ENCODE results near the gene KIF3A.

KIF3A gene

DNA sequence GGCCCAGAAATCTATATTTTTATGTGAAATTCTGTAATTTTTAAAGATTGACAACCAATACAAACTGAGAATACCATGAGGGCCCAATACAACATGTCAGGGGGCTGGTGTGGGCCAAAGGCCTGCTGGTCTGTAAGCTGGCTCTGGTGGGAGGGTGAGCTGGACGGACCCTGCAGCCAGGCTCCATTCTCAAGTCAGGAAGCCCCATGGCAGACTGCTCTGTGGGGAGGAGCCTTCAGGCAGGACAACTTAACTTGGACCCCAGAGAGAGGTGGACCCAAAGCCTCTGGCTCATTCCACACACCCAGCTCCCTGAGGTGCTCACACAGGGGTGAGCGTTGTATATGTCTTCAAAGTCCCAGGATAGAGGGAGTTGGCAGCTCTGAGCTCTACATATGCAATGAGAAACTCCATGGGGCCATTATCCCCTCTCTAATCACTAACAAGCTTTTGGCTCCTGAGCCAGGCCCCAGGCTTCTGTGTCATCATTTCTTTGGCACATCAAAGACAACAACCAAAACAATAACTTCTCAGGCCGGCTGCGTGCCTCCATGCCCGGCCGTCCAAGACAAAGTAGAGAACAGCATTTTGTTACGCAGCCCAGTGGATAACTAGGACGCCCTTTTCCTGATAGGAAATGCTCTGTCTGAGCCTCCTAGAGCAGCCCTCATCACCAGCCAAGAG, 33.3 kb upstream of the KIF3A start:
- no peak for DNase-seq

DNA sequence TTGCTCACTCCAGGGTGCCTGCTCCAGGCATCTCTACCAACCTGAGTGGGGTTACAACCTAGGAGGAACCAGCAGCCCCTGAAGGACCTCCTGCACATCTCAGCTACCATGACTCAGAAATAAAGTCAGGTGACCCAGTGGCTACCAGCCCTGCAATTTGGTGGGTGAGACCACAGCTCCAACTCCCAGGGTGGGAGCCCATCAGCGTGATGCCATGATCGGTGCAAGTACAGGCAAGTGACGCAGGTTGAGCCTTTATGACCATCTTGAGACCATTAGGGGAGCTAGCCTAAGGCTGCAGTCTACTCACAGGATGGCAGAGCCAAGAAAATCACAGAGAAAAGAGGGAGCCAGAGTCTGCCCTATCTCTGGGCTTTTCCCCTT, 31.1 kb upstream of the KIF3A start:
- no peak for DNase-seq

DNA sequence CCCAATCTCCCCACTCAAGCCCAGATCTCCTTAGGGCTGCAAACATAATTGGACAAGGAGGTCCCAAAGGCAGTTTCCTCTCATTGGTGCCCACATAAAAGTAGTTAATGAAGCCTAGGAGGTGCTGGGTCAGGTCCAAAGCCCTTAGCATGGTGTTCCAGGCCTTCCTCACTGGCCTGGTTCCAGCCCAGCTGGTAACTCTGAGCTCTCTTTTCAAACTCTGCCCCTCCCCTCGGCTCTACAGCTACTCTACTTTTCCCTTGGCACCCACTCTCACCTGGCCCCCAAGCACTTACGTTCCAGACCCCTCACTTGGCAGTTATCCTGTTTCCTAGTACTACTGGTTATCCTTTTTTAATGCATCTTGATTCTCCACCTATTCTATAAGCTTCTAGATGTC, 29.8 kb upstream of the KIF3A start:
- no peak for DNase-seq

DNA sequence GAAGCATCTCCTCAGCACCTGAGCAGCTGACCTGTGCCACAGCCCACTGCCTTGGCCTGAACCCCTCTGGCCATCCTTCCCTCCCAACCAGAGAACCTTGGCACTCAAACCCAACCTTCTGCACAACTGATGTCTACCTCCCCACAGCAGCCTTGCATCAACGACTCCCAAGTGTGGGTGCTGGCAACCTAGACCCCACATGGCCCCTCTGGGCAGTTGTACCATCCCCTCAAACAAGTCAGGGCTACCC, 29.4 kb upstream of the KIF3A start:
- DNase-seq: no peak

DNA sequence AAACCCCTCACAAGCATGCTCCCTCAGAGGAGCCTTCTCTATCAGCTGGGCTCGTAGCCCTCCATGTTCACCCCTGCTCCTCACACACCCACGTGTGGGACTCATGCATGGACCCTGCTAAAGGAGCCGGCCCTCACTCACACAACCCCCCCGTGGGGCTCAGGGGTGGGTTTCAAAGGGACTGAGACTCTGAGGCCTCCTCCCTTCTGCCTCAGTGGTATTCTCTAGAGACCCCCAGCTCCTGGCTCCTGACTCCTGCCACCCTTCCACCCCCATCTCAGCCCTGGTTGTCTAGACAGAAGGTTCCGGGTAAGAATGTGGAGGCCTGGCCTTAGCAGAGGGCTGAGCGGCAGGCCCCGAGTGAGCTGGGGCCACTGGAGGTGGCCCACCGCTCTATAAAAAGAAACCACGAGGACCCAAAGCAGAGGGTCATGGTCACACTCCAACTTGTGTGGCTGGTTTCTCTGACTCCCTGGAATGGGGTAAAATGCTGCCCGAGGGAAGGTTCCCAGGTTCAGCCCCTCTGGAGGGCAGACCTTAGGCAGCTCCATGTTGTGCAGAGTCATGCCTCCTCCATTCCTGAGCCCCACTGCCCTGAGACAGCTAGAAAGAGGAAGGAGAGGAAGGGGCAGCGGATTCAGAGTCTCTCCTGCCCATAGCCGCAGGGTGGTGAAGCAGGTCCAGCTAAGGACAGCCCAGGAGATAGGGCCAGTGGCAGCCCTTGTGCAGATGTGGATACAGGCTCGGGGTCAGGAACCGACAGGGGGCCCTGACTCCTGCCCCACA, 28.9 kb upstream of the KIF3A start:
- no peak for DNase-seq

DNA sequence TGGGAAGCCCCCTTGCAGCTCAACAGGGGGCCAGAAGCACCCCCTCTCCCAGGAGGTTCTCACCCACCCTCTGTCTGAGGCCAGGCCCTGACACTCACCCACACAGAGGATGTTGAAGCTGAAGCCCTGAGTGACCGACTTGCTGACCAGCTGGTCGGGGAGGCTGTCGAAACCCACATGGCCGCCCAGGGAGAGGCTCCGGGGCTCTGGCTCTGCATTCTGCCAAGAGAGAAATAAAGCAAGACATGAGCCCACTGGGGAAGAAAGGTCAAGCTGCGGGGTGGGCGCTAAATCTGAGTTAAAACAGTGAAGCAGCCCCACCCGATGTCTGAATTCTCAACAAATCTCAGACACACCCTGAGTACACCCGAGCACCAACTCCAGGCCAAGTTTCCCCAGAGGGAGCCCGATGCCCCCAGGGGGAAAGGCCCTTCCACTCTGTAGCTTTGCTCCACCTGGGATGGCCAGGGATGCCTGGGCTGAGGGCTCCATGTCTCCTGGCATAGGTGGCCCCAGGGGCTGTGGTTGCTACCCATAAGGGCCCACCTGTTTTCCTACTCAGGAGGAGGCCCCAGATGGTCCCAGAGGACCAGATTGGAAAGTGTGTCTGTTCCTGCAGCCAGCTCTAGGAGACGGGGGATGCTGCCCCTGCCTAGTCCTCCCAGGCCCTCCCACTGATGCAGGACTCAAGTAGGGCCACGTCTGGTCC, 28.1 kb upstream of the KIF3A start:
- no peak for DNase-seq

DNA sequence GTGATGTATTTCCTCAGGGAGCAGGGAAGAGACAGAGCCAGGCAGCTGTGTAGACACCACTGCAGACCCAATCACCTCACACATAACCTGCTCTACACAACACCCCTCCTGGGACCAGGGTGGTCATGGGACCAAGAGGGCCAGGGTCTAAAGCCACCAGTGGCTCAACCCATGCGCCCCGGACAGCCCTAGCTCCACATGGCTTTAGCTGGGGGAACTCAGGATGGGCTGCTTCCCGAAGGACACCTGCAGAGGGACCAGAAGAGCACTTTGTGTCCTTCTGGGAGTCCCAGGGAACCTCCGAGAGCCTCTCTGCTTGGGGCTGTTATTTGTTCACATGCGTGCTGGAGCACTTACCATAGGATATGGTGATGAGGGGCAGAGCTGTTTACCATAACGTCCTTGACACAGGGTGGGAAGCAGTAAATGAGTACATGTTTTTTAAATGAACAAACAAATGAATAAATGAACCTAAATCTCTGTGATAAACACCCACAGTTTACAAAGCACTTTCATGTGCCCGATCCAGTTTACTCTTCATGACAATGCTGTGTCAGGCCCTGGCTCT, 27.4 kb upstream of the KIF3A start:
- DNase-seq: no peak

DNA sequence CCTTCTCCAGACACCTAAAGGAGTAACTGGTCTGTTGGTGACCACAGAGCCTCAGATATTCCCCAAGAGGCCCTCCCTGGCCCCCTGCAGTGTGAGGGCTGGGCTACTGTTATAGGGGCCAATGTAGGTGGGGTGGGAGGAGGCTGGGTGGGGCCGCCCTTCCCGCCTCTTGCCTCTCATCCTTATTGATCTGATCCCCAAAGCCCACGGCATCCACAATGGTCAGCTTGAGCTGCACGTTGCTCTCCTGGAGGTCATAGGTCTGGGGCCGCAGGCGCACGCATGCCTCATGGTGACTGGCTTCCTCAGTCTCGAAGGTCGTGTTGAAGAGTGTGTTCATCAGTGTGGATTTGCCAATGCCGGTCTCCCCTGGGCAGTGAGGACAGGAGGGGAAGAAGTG, 26.7 kb upstream of the KIF3A start:
- no peak for DNase-seq

DNA sequence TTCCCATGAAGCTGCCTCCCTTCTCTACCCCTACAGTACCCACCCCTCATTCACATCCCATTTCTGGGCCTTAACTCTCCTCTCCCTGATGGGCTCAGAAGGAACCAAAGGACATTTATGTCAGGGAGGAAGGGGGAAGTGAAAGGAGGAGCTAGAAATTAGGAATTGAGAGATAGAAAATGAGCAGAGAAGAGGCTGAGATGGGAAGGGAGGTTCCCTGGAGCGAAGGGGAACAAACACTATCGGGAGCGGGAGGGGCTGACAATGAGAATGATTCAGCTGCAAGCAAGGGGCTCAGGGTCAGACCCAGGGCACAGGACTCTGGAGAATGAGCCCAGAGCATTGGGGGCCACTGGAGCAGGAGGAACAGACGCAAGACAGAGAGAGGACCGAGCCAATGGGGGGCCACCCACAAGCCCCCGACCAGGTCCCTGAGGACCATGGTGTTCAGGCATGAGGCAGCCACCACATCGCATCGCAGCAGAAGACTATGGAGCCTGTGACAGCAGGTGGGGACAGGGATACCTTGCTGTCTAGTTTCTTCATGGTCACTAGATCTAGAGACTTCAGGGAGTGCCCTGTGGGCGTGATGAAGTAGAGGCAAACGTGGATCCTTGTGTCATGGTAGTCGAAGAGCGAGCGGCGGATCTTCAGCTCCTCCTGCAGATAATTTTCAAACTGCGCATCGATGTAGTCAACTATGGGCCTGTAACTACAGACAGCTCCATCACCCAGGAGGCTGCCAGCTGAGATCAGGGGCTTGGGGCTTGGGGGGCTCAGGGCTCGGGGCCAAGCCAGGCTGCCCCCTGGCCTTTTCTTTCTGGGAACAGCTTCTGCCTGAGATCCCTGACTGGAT, 26.1 kb upstream of the KIF3A start:
- DNase-seq: no peak

DNA sequence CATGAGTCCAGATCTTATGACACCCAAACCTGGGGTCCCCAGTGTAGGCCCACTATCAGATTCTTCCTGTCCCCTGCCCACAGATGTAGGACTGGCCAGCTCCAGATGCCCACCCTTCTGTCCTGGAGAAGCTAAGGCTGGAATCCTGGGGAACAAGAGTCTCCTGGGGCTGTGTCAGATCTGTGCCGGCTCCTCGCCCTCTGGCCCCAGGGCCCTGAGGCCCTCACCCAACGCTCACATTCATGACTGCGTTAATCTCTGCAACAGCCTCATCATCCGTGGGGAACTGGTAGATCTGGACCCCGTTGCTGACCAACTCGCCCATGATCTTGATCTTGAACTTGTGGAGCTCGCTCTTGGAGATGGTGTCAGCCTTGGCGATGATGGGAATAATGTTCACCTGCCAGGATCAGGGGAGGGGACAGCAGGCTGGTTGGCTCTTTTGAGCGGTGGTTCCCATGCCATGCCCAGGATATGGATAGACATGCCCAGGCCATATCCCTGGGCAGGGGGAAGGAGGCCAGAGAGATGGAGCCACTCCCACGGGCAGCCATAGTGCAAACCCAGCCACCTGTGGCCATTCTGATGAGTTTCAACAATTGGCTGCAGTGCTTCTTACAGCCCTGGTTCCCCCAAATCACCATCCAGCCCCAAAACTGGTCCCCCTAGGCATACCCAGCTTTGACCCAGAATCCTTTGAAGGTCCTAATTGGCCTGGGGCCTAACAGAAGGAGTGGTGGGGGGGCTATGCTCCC, 25.1 kb upstream of the KIF3A start:
- DNase-seq: no peak

DNA sequence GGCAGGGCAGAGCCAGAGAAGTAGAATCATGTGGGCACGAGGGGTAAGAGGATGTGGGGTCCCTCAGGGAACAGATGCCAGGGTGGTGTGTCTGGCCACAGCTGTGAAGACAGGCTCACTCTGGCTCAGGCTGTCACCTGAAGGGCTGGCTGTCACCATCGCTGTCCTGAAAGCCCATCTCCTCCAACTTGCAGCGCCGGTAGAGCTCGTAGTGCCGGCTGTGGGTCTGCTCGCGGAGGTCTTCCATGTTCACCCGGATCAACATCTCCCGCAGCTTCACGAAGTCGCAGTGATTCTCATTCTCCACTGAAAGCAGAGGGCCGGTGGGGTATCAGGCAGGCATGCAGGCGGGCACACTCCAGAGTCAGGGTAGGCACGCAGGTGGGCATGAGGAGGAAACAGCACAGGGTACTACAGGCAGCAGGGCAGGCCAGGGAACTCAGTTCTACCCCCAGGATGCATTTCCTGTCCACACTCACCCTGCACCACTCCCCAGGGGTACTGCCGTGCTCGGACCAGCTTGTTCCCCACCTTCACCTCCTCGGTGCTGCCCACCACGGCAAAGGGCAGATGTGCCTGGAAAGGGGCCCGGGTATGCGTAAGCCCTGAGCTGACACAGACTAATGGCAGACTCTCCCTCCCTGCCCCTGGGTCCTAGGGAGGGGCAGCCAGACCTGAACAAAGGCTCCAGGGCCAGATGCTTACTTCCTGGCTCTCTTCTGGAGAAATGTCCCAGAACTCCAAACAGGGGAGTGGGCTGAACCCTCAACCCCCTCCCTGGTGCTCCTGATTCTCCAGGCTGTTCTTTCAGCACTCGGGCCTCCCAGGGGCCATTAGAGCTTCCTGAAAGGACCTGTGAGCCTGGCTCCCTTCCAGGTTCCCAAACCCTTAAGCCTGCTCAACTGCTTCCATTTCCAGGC, 24.2 kb upstream of the KIF3A start:
- no peak for DNase-seq

DNA sequence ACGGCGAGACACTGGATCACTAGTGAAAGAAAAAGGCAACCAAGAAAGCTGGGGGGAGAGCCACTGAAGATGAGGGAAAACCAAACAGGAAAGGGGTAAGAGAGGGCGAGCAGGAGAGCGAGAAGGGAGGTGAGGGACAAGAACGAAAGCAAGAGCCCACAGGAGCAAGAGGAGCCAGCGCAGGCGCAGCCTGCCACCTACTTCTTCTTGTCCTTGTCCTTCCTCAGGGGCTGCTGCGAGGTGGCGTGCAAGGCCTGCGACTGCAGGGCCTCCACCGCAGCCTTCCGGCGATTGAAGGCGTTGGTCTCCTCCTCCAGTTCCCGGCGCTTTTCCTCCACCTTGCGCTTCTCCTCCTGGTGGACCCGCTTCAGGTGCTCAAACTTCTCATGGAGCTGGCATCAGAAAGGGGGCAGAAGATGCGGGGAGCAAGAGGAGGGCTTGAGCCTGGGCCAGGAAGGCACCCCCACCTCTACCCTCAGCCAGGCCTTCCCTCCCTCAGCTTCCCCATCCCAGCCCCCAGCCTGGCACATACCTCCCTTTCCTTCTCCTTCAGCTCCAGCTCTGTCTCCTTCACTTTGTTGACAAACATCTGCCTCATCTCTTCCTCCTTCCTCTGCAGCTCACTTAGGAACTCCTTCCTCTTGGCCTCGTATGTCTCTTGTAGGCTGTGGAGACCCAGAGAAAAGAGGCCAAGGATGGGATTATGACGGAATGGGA, 23.4 kb upstream of the KIF3A start:
- no peak for DNase-seq

DNA sequence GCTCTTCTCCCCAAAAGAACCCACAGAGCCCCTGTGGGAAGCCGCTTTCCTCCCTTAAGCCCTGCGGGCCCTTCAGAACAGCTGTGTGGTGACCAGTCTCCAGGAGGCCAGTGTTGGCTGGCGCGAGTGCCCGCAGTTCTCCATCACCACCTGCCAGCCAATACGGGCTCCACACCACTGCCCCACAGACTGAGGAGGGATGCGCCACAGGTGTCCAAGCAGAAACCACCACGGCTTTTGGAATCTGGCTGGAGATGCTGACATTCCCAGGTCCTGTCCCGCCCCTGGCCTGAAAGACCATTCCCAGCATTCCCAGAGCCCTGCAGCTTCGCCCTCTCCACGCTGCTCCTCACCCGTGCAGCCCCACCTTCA, 22.7 kb upstream of the KIF3A start:
- no peak for DNase-seq

DNA sequence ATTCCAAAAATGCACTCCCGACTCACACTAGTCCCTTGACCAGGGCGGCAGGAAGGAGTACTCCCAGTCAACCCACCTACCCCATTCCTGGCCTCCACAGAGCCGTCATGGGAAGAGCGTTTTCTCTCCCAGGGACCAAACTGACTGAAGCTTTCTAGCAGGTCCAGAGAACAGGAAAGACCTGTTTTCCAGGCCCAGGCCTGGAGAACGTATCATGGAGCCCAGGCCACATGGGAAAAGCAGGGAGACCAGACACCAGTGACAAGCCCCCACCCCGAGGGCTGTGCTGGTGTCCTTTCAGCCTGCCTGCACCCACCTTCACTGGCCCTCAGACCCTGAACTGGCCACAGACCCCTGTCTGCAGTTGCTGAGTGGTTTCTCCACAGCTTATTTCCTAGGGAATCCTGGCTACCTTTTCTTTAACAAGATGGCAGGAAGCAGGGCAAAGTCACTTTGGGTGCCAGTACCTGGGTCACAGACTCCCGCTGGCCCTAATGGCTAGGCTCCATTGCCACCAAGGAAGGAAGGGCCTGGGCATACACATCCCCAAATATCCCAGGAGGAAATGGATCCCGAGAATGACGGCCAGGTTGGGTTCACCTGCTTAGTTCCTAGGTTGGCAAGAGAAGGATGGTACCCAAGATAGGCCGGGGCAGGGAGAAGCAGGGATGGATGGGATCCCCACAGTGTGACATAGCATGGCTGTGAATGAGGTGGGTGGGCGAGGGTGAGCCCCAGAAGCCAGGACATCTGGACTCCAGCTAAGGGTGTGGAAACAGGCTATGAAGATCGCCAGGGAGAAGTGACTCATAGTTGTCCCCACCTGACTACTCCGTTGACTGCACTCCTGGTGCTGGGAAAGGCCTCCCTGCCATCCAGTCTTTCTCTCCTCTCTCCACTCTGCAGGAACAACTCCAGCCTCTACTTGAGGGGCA, 22.0 kb upstream of the KIF3A start:
- DNase-seq: no peak

DNA sequence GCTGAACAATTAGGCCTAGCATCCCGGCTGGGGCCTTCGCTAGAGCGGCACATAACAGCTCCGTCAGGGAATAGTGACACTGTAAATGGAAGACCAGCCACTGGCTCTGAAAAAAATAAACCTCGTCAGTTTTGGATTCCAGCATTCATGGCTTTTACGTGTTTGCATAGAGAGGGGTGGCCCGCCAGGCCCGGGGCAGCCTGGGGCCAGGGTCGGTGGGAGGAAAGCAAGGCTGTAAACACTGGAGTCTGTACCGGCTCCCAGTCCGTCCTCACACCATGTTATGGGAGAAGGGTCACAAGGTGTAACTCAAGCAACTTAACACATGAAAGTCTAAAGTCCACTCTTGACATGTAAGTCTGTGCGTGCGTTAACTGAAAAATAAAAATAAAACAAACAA, 21.1 kb upstream of the KIF3A start:
- no peak for DNase-seq

DNA sequence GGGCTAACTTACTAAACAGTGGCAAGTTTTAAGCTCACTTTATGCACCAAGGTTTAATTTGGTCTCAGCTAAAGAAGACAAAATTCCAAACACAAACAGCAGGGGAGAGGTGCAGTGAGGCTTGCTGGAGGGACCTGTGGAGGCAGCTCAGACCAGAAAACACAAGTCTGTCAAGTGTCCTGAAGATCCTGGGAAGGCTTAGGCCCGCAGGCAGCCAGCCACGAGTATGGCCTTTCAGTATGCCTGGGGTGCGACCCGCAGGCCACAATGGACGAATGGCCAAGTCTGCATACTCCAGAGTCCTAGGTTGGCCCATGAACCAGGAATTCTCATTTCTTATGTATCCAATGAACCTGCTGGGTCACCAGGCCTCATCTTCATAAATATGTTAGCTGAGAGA, 19.2 kb upstream of the KIF3A start:
- no peak for DNase-seq

DNA sequence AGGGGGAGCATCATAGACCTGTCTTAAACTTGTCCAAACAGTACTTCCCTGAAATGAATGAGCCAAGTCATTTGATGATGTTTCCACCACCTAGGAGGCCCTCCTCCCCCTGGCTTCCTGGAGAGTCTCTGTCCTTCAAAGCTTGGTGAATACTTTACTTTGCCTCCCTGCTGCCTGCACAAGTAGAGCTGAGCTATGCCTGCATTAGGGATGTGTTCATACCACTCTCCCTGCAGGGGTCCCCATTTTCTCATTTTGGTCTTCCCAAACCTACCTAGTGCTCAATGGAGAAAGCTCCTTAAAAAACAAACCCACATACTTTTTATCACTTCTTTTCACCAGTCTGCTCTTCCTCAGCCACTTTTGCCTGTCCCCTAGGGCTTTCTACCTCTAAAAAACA, 17.6 kb upstream of the KIF3A start:
- no peak for DNase-seq

DNA sequence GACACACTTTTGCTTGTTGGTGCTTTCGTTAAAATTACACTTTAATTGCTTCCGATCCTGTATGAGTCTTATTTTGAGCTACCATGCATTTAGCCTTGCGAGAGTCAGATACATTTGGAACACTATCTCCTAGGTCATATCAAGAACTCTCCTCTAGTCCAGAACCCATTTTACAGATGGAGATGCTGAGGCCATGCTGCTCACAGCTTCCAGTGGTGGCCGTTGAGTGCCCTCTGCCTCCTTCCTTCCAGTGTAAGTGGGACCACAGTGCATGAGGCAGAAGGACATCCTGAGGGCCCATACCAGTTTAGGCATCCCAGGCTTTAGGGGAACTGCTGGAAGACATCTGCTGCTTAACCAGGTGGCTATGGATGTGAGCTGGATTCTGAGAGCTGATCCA, 16.8 kb upstream of the KIF3A start:
- DNase-seq: no peak

All from NCI-H524 treated with DMSO at 0.1 percent for 48 hours (cell line).